ENCODE data around the gene PALM3.

DNA sequence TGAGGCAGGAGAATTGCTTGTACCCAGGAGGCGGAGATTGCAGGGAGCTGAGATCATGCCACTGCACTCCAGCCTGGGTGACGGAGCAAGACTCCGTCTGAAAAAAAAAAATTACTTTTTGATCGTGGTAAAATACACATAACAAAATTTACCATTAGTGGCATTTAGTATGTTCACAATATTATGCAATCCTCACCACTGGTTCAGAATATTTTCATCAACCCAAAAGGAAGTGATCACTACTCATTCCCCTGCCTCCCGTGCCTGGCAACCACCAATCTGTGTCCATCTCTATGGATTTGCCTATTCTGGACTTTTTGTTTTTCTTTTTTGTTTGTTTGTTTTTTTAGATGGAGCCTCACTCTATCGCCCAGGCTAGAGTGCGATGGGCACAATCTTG, 1.2 kb upstream of the PALM3 start:
- TF ChIP-seq SUZ12 (IDR thresholded peaks at IDR 0.05) = no peak
- TF ChIP-seq ELF4 (IDR thresholded peaks at IDR 0.05) = no peak
- no peak for TF ChIP-seq SP1 (IDR thresholded peaks at IDR 0.05)
- no peak for TF ChIP-seq ARNT (IDR thresholded peaks at IDR 0.05)
- TF ChIP-seq FOXK2 (IDR thresholded peaks at IDR 0.05) = no peak
- no peak for TF ChIP-seq FOXM1 (IDR thresholded peaks at IDR 0.05; ENCODE audit: borderline replicate concordance)
